ENCODE measurements around the gene DDX25. TPM values are rescaled to one million over a fixed set of nuclear protein-coding genes. Genes with fewer than 3 reads are reported as not detected.

The DDX25 gene
- total RNA-seq, 1 experiment from 2014 or later, result 0.18 TPM

- Histone ChIP-seq H3K9me3 (replicated peaks) (no peaks in the 10 kb centered on the region), H3K4me1 (no peaks in the 10 kb centered on the region), H3K4me3 (no peak overlapping the region), H3K27ac (no peak overlapping the region), H3K27me3 (no peaks in the 10 kb centered on the region), H3K36me3 (no peaks in the 10 kb centered on the region)
- no peak for DNase-seq
Measured at GRCh38 chr11:125948278-125949051, 44.2 kb downstream of the DDX25 start.

DNA sequence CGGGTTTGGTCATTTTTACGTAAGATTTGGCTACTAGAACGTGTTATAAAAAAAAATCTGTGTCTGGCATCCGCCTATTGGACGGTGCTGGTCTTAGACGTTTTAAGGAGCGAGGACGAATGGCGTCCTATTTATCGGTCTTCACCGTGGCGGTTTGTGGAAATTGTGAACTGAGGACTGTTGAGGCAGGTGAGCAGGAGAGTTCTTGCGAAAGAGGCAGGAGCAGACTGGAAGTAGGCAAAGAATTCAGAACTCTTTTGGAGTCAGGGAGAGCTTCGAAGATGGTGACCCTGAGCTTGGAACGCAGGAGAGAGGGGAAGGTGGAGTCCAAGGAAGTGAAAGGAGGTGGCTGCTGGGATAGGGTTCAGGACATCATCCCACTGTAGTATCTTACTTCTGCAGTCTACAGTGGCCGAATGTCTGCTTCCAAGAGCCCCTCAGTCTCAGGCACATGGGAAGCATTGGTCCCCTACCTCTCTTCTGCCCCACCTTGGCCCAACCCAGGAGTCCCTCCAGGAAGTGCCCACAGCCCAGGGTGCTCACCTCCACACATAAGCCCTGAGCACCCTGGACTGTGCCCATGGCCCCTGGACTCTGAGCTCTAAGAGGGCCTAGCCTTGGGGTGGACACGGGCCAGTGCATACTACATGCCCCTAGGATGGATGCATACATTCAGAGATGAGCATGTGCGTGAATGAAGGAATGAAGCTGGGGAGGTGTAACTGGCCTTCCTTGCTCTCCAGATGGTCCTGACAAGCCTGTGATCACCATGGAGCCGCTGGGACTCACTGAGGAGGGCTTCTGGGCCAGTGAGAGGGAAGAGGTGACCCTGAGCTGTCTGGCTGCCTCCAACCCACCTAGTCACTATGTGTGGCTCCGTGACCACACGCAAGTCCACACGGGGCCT, 45.2 kb downstream of the DDX25 start:
- Histone ChIP-seq H3K36me3 (no peaks in the 10 kb centered on the region), H3K27ac (no peak overlapping the region), H3K4me1 (no peaks in the 10 kb centered on the region), H3K27me3 (no peaks in the 10 kb centered on the region), H3K4me3 (no peak overlapping the region), H3K9me3 (replicated peaks) (no peaks in the 10 kb centered on the region)
- DNase-seq, result no peak

GRCh38 chr11:125950178-125950490, 45.8 kb downstream of the DDX25 start:
- no peak for DNase-seq
- H3K36me3 ChIP-seq, result no peaks in the 10 kb centered on the region
- H3K27ac ChIP-seq, result no peak overlapping the region

DNA sequence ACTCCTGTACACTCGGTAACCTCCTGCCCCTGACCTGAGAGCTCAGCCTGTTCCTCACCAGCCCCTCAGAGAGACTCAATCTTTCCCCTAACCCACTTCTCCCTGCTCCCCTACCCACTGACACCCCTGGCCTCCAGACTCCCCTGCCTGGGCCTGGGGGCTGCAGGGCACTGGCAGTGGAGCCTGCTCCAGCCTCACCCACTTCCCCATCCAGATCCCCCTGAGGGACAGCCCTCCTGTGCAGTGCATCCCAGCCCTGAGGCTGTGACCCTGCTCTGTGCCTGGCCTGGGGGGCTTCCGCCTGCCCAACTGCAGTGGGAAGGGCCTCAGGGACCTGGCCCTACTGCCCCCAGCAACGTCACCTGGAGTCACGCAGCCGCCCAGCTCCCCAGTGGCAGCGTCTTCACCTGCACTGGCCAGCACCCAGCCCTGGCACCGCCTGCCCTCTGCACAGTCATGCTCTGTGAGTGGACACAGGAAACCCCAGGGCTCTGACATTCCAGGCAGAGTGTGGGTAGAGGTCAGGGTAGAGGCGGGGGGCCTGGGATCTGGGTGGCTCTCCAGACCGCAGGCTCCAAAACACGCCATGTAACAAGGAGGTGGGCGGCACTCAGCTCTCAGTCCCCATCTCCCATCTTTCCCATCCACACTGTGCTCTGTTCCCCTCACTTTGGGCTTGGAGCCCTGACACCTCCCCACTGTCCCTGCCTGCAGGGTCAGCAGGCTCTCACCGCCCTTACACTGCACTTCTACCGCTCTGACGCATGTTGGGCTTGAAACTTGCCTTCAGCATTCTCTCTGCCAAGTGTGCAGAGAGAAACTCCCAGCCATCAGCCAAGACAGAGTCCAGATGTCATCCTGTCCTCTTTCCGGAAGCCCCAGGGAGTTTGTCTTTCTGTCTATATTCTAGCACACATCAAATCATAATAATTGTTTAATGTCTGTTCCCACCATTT, 46.7 kb downstream of the DDX25 start:
- Histone ChIP-seq H3K9me3 (replicated peaks) (no peaks in the 10 kb centered on the region), H3K36me3 (peaks cover 6% of the 10 kb centered on the region), H3K4me1 (no peaks in the 10 kb centered on the region), H3K4me3 (no peak overlapping the region), H3K27ac (no peak overlapping the region), H3K27me3 (no peaks in the 10 kb centered on the region)
- DNase-seq, result no peak

More at GRCh38 chr11:125950178-125950490, 45.8 kb downstream of the DDX25 start:
- Histone ChIP-seq H3K4me1 (no peaks in the 10 kb centered on the region), H3K27me3 (no peaks in the 10 kb centered on the region), H3K4me3 (no peak overlapping the region), H3K9me3 (replicated peaks) (no peaks in the 10 kb centered on the region)

DNA sequence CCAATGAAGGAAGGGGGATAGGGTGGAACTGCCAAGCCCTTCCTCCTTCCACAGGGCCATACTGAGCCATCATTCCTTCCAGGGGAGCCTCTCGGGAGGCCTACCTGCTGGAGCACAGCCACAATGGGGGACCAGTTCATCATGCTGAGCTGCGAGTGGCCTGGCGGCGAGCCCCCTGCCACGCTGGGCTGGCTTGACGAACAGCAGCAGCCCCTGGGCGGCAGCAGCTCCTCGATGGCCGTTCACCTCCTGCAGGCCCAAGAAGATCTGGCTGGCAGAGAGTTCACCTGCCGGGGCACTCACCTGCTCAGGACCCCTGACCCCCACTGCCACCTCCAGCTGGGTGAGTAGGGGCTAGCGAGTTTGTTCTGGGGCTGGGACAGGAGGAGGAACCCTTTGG, 47.4 kb downstream of the DDX25 start:
- no peak overlapping the region for H3K27ac ChIP-seq
- H3K4me1 ChIP-seq, result no peaks in the 10 kb centered on the region
- H3K36me3 ChIP-seq, result peaks cover 11% of the 10 kb centered on the region
- H3K27me3 ChIP-seq, result no peaks in the 10 kb centered on the region
- no peak for DNase-seq
- no peak overlapping the region for H3K4me3 ChIP-seq
- no peaks in the 10 kb centered on the region for H3K9me3 ChIP-seq (replicated peaks)

- DNase-seq, result no peak
- Histone ChIP-seq H3K9me3 (replicated peaks) (no peaks in the 10 kb centered on the region), H3K4me1 (no peaks in the 10 kb centered on the region), H3K27me3 (no peaks in the 10 kb centered on the region), H3K4me3 (no peak overlapping the region), H3K36me3 (peaks cover 13% of the 10 kb centered on the region), H3K27ac (no peak overlapping the region)
Measured at GRCh38 chr11:125952559-125952958, 48.3 kb downstream of the DDX25 start.

DNA sequence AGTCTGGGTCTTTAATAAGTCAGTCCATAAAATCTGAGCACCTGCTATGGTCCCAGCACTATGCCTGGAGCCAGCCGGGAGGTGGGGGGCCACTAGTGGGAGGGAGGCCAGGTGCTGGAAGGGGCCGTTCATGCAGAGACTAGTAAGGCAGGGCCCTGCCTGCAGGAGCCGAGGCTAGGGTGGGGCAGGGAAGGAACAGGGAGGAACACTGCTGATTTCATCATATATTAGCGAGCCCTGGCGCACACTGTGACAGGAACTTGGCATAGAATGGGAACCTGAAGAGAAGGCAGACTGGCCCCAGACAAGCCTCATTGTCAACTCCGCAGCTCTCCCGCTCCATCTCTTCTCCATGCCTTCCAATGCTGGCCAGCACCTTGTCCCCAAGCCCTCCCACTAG, 48.7 kb downstream of the DDX25 start:
- H3K9me3 ChIP-seq (replicated peaks), result no peaks in the 10 kb centered on the region
- DNase-seq, result no peak

DNA sequence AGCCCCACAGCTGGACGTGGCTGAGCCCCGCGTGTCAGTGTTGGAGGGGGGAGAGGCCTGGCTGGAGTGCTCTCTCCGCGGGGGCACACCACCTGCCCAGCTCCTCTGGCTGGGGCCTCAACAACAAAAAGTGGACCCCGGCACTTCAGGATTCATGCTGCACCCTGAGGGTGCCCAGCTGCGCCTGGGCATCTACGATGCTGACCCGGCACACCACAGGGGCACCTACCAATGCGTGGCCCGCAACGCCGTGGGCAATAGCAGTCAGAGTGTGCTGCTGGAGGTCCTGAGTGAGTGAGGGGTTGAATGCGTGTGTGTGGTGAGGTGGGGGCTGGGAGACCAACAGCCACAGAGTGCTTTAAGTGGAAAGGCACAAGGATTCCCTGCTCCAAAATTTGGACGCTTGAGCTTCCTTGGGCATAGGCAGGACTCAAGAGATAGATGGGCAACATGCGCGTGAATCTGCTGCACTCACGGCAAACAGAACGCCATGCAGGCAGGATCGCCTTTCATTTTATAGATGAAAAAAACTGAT, 49.2 kb downstream of the DDX25 start:
- H3K27me3 ChIP-seq, result no peaks in the 10 kb centered on the region
- no peak overlapping the region for H3K27ac ChIP-seq
- H3K36me3 ChIP-seq, result peaks cover 13% of the 10 kb centered on the region
- H3K4me3 ChIP-seq, result no peak overlapping the region
- no peaks in the 10 kb centered on the region for H3K9me3 ChIP-seq (replicated peaks)
- H3K4me1 ChIP-seq, result no peaks in the 10 kb centered on the region
- no peak for DNase-seq

More for the DNA sequence above, 48.7 kb downstream of the DDX25 start:
- no peaks in the 10 kb centered on the region for H3K4me1 ChIP-seq
- no peak overlapping the region for H3K4me3 ChIP-seq
- H3K36me3 ChIP-seq, result peaks cover 13% of the 10 kb centered on the region
- H3K27me3 ChIP-seq, result no peaks in the 10 kb centered on the region
- H3K27ac ChIP-seq, result no peak overlapping the region

- no peak overlapping the region for H3K4me3 ChIP-seq
Measured at GRCh38 chr11:125954123-125954944, 50.0 kb downstream of the DDX25 start.

GRCh38 chr11:125954945-125955640, 50.8 kb downstream of the DDX25 start:
- H3K9me3 ChIP-seq (replicated peaks), result no peaks in the 10 kb centered on the region
- DNase-seq, result no peak
- H3K27ac ChIP-seq, result no peak overlapping the region
- peaks cover 26% of the 10 kb centered on the region for H3K36me3 ChIP-seq
- H3K27me3 ChIP-seq, result no peaks in the 10 kb centered on the region
- no peaks in the 10 kb centered on the region for H3K4me1 ChIP-seq
- H3K4me3 ChIP-seq, result no peak overlapping the region

More at GRCh38 chr11:125954123-125954944, 50.0 kb downstream of the DDX25 start:
- Histone ChIP-seq H3K36me3 (peaks cover 20% of the 10 kb centered on the region), H3K27me3 (no peaks in the 10 kb centered on the region), H3K9me3 (replicated peaks) (no peaks in the 10 kb centered on the region), H3K4me1 (no peaks in the 10 kb centered on the region), H3K27ac (no peak overlapping the region)
- DNase-seq, result no peak

GRCh38 chr11:125955856-125956255, 51.5 kb downstream of the DDX25 start:
- H3K4me1 ChIP-seq, result peaks cover 5% of the 10 kb centered on the region; the same call in 1 of the 2 replicates
- no peak for DNase-seq
- peaks cover 26% of the 10 kb centered on the region for H3K36me3 ChIP-seq
- H3K27me3 ChIP-seq, result no peaks in the 10 kb centered on the region
- no peak overlapping the region for H3K27ac ChIP-seq
- H3K4me3 ChIP-seq, result no peak overlapping the region
- H3K9me3 ChIP-seq (replicated peaks), result no peaks in the 10 kb centered on the region

- H3K9me3 ChIP-seq (replicated peaks), result no peaks in the 10 kb centered on the region
- H3K27ac ChIP-seq, result no peak overlapping the region
- DNase-seq, result no peak
- no peak overlapping the region for H3K4me3 ChIP-seq
- no peaks in the 10 kb centered on the region for H3K27me3 ChIP-seq
- peaks cover 29% of the 10 kb centered on the region for H3K36me3 ChIP-seq
- H3K4me1 ChIP-seq, result peaks cover 10% of the 10 kb centered on the region
Measured at GRCh38 chr11:125956391-125957134, 52.3 kb downstream of the DDX25 start.

Data from SJCRH30 (cell line).